ENCODE measurements around the gene STAT3.
"Not testable (repeated sequence)": the region's sequence is repeated elsewhere in the genome, so short reads cannot be mapped to it uniquely, and the experiment has no call there.

STAT3 gene

GRCh38 chr17:42380935-42381334 lies 7.3 kb downstream of the STAT3 start:
- Histone ChIP-seq H3K4me3 (no peak overlapping the region), H3K27ac (no peak overlapping the region), H3K36me3 (ENCODE audit: insufficient read depth, low read length) (0 out of 2 replicates have a peak, but pooled peaks cover 3% of the 10 kb centered on the region), H3K9ac (ENCODE audit: insufficient read length) (no peak overlapping the region), H3K9me3 (ENCODE audit: low read depth, low read length) (no peaks in the 10 kb centered on the region)
- DNase-seq (ENCODE audit: low read depth, low spot score) = no peak
- TF ChIP-seq FOXP2 (optimal IDR thresholded peaks at IDR 0.05; ENCODE audit: control extremely low read depth, extremely low read length, insufficient read depth) (no peak), EZH2 (IDR thresholded peaks at IDR 0.05) (no peak), POLR2AphosphoS5 (IDR thresholded peaks at IDR 0.05; ENCODE audit: borderline replicate concordance, low read depth, low read length) (no peak)

- Histone ChIP-seq H3K9me3 (ENCODE audit: low read depth, low read length) (no peaks in the 10 kb centered on the region), H3K36me3 (ENCODE audit: insufficient read depth, low read length) (0 out of 2 replicates have a peak, but pooled peaks cover 3% of the 10 kb centered on the region), H3K4me3 (peak overlapping the region; percentile 74), H3K27ac (peak overlapping the region; percentile 82), H3K9ac (ENCODE audit: insufficient read length) (peak overlapping the region; percentile 63)
- TF ChIP-seq EZH2 (IDR thresholded peaks at IDR 0.05) (no peak), FOXP2 (optimal IDR thresholded peaks at IDR 0.05; ENCODE audit: control extremely low read depth, extremely low read length, insufficient read depth) (no peak), POLR2AphosphoS5 (IDR thresholded peaks at IDR 0.05; ENCODE audit: borderline replicate concordance, low read depth, low read length) (no peak)
- DNase-seq (ENCODE audit: low read depth, low spot score) = no peak
These were observed 9.2 kb downstream of the STAT3 start for GRCh38 chr17:42378959-42379594.

- Histone ChIP-seq H3K4me3 (peak overlapping the region; percentile 74), H3K9ac (ENCODE audit: insufficient read length) (peak overlapping the region; percentile 63), H3K27ac (peak overlapping the region; percentile 82), H3K9me3 (ENCODE audit: low read depth, low read length) (no peaks in the 10 kb centered on the region), H3K36me3 (ENCODE audit: insufficient read depth, low read length) (0 out of 2 replicates have a peak, but pooled peaks cover 1% of the 10 kb centered on the region)
- no peak for TF ChIP-seq POLR2AphosphoS5 (IDR thresholded peaks at IDR 0.05; ENCODE audit: borderline replicate concordance, low read depth, low read length)
- no peak for TF ChIP-seq FOXP2 (optimal IDR thresholded peaks at IDR 0.05; ENCODE audit: control extremely low read depth, extremely low read length, insufficient read depth)
- no peak for TF ChIP-seq EZH2 (IDR thresholded peaks at IDR 0.05)
- DNase-seq (ENCODE audit: low read depth, low spot score) = no peak
These were observed 9.8 kb downstream of the STAT3 start for GRCh38 chr17:42378359-42378958.

- H3K4me3 ChIP-seq = no peak overlapping the region
- no peaks in the 10 kb centered on the region for H3K9me3 ChIP-seq (ENCODE audit: low read depth, low read length)
- H3K9ac ChIP-seq (ENCODE audit: insufficient read length) = no peak overlapping the region
- no peak overlapping the region for H3K27ac ChIP-seq
- TF ChIP-seq FOXP2 (optimal IDR thresholded peaks at IDR 0.05; ENCODE audit: control extremely low read depth, extremely low read length, insufficient read depth) (no peak), POLR2AphosphoS5 (IDR thresholded peaks at IDR 0.05; ENCODE audit: borderline replicate concordance, low read depth, low read length) (no peak), EZH2 (IDR thresholded peaks at IDR 0.05) (no peak)
- DNase-seq (ENCODE audit: low read depth, low spot score) = no peak
- peaks cover 7% of the 10 kb centered on the region; the same call in 1 of the 2 replicates for H3K36me3 ChIP-seq (ENCODE audit: insufficient read depth, low read length)
These were observed 14.3 kb downstream of the STAT3 start for GRCh38 chr17:42373896-42374295.

- Histone ChIP-seq H3K9me3 (ENCODE audit: low read depth, low read length) (no peaks in the 10 kb centered on the region), H3K9ac (ENCODE audit: insufficient read length) (no peak overlapping the region), H3K27ac (no peak overlapping the region), H3K4me3 (no peak overlapping the region), H3K36me3 (ENCODE audit: insufficient read depth, low read length) (peaks cover 7% of the 10 kb centered on the region; the same call in 1 of the 2 replicates)
- TF ChIP-seq FOXP2 (optimal IDR thresholded peaks at IDR 0.05; ENCODE audit: control extremely low read depth, extremely low read length, insufficient read depth) = no peak
- TF ChIP-seq POLR2AphosphoS5 (IDR thresholded peaks at IDR 0.05; ENCODE audit: borderline replicate concordance, low read depth, low read length) = no peak
- TF ChIP-seq EZH2 (IDR thresholded peaks at IDR 0.05) = no peak
- no peak for DNase-seq (ENCODE audit: low read depth, low spot score)
These were observed 16.1 kb downstream of the STAT3 start for GRCh38 chr17:42372142-42372541.

GRCh38 chr17:42368797-42369561 lies 19.3 kb downstream of the STAT3 start:
- H3K9me3 ChIP-seq (ENCODE audit: low read depth, low read length); H3K36me3 ChIP-seq (ENCODE audit: insufficient read depth, low read length); H3K27ac ChIP-seq; H3K9ac ChIP-seq (ENCODE audit: insufficient read length); H3K4me3 ChIP-seq; DNase-seq (ENCODE audit: low read depth, low spot score): not testable (repeated sequence)

GRCh38 chr17:42368310-42368709 lies 19.9 kb downstream of the STAT3 start:
- not testable (repeated sequence) for H3K9ac ChIP-seq (ENCODE audit: insufficient read length); DNase-seq (ENCODE audit: low read depth, low spot score); H3K4me3 ChIP-seq; H3K9me3 ChIP-seq (ENCODE audit: low read depth, low read length); H3K36me3 ChIP-seq (ENCODE audit: insufficient read depth, low read length)
- H3K27ac ChIP-seq = peak overlapping the region; percentile 59; the same call in 1 of the 2 replicates

GRCh38 chr17:42366176-42367023 lies 21.8 kb downstream of the STAT3 start:
- H3K9ac ChIP-seq (ENCODE audit: insufficient read length); H3K36me3 ChIP-seq (ENCODE audit: insufficient read depth, low read length); H3K27ac ChIP-seq; H3K9me3 ChIP-seq (ENCODE audit: low read depth, low read length); DNase-seq (ENCODE audit: low read depth, low spot score); H3K4me3 ChIP-seq: not testable (repeated sequence)

Data from SK-N-MC (cell line).